ENCODE measurements around the gene ARHGEF10L.

Gene ARHGEF10L

DNA sequence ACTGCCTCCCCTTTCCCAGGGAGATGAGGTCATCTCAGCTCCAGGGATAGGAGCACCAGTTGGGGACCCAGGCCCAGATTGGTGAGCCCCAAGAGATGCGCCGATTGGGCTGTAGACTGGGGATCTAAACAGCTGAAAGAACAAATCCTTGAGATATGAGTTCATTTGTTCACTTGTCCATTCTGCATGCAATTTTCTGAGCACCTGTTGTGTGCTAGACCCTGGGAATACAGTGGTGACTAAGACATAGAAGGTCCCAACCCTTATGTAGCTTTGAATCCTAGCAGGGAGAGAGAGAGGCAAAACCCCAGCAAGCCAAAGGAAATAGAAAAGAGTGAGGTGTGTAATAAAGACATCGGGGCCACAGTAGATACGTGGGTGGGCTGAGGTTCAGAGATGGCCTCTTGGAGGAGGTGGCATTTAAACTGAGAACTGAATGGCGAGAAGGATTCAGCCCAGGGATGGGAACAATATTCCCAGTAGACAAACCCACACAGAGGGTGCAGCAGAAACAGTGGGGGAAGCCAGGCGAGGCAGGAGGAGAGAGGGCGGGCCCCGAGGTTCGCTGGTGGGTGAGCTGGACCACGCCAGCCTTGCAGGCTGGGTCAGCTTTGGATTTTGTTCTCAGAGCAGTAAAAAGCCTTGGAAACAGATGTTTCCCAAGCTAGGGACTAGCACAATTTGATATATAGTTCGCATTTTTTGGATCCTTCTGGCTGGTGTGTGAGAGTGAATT lies 110.0 kb downstream of the ARHGEF10L start:
- in situ Hi-C loops (cut with HindIII; ENCODE audit: low sequenced_read_pairs): no loop called here

DNA sequence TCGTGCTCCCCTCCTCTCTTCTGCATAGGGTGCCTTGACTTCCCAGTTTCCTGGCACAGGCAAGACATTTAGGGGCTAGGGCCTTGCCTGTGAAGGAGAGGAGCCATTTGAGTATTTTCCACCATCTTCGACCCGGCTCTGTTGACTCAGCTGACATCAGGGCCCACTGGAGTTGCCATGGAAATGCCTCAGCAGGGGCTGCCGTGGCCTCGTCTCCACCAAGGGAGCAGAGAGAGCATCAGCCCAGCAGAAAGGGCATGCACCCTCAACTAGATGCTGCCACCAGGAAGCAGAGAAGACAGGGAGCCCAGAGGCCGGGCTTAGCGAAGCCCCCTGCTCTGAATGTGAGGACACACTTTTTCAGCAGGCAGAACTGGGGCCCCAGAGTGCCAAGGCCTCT lies 113.8 kb downstream of the ARHGEF10L start:
- in situ Hi-C loops (cut with HindIII; ENCODE audit: low sequenced_read_pairs): no loop called here

DNA sequence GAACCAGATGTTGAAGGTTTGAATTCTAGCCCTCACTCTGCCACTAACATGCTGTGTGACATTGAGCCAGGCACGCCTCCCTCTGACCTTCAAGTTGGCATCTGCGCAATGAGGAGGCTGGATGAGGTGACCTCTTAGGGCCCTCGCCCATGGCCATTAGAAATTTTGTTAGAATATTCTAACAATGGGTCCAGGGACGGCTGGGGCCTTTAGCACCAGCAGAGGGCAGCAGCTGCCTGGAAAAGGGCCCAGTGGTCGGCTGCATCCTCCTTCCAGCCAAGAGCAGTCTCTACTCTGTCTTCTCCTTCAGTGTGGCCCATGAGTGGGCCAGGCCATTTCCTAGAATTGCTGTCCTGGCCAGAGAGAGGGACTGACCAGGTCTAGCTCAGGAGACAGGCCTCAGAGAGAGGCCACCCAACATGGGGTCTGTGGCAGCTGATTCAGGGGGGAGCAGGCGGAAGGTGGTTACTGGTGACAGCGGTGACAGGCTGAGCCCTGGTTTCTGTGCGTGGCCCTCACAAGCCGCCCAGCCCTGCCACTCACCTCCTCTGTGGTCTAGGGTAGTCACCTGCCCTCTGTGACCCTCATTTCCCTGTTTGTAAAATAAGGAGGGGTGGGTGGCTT lies 114.3 kb downstream of the ARHGEF10L start:
- in situ Hi-C loops (cut with HindIII; ENCODE audit: low sequenced_read_pairs): no loop called here

DNA sequence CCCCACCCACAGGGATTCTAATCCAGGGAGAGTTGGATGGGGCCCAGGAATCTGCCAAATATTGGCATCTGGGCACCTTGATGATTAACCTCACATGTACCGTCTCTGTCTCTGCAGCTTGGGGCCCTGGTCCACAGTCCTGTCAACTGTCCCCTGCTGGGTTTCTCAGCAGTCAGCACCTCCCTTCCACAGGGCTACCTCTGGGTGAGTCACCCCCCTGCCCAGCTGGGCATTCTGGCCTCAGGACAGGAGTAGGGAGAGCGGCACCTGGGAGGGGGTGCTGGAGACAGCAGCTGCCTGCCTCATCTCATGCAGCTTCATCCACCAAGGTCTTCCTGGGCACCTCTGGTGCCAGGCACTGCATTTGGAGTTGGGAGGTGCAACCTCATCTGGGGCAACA lies 115.0 kb downstream of the ARHGEF10L start:
- in situ Hi-C loops (cut with HindIII; ENCODE audit: low sequenced_read_pairs): no loop called here

DNA sequence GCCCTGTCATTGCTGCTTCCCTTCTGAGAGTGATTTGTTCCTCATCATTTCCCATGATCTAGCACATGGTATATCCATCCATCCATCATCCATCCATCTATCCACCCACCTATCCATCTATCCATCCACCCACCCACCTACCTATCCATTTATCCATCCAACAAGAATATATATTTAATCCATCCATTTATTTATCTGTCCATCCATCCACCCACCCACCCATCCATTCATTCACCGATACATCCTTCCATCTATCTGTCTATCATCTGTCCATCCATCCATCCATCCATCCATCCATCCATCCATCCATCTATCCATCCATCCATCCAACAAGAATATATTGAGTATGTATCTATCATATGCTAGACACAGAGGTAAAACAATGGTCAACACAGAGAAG lies 115.7 kb downstream of the ARHGEF10L start:
- in situ Hi-C loops (cut with HindIII; ENCODE audit: low sequenced_read_pairs): no loop called here

DNA sequence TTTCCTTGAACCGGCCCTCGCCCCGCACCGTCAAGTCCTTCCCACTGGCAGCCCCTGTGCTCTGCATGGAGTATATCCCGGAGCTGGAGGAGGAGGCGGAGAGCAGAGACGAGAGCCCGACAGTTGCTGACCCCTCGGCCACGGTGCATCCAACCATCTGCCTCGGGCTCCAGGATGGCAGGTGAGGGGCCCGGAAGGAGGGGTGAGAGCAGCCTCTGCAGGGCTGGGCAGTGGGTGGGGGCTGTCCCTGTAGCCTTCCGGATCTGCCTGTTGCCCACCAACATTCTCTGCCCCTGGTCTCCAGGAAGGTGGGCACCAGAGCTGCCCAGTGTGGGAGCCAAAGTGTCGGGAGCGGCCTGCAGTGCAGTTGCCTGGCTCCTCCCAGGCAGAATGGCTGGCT lies 116.4 kb downstream of the ARHGEF10L start:
- in situ Hi-C loops (cut with HindIII; ENCODE audit: low sequenced_read_pairs): no loop called here

DNA sequence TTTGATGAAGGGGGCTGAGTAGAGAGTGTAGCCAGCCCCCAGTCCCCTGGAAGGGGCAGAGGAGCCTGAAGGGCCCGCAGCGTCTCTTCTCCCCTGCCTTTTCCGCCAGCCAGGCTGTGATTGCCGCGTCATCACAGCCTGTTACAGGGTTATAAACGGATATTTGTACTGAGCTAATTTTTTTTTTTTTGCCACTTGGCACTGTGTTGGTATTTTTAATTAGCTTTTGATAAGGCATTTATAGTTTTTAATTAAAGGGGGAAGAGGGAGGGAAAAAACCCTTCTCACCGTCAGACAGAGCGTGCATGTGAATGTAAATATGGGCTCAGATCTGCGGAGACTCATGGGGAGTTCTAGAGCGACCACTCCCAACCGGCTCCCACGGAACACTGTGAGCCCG lies 117.9 kb downstream of the ARHGEF10L start:
- in situ Hi-C loops (cut with HindIII; ENCODE audit: low sequenced_read_pairs): no loop called here

DNA sequence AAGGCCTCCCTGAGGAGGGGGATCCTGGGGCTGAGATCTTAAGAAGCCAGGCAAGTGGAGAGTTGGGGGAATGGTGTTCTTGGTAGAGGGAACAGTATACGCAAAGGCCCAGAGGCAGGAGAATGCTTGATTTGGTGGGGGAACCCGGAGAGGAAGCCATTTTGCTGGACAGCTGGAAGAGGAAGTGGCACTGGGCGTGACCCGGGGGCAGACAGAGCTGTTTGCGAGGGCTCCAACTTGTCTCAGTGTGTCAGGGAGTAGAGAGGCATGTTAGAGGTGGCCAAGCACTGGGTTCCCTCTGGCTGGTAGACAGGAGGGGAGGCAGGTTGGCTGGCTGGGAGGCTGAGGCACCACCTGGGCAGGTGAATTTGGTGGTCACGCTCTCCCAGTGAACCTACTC lies 119.3 kb downstream of the ARHGEF10L start:
- in situ Hi-C loops (cut with HindIII; ENCODE audit: low sequenced_read_pairs): no loop called here

DNA sequence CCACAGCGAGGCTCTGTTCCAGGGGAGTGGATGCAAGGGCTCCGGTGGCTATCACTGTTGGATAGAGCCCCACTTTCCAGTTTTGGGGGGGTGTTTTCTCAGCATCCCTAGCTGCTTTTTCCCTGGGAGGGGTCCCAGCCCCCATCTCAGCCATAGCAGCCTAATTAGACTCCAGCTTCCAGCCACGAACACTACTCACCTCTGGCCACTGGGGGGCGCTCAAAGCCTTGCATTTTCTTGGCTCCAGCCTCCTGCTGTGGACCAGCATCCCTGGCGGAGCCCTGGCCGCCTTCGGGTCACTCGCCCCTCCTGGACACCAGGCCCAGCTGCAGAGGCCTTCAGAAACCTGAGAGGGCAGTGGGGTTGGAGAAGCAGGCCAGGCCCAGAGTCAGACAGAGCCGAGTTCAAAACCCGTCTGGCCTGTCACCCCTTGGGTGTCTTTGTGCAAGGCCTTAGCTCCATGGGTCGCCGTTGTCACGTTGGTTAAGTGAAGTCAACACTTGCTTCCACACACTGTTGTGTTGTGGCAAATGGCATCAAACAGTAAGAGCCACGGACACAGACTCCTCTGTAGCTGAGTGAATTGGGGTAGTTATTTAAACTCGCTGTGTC lies 122.2 kb downstream of the ARHGEF10L start:
- in situ Hi-C loops (cut with HindIII; ENCODE audit: low sequenced_read_pairs): no loop called here

DNA sequence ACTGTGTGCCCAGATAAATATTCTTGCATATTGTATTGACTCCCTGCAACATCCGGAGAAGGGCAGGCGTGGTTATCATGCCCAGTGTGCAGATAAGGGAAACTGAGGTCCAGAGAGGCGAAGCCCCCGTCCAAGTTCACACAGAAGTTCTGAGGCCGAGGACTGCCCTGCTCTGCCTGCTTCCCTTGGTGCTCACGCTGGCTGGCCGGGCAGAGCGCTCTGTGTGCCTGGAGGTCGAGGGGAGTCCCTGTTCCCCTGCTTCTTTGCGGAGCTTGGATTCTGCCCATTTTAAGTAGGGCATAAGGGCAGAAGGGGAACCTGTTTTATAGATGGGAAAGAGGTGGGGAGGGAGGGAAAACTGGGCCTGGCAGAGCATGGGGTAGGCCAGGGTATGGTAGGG lies 122.8 kb downstream of the ARHGEF10L start:
- in situ Hi-C loops (cut with HindIII; ENCODE audit: low sequenced_read_pairs): no loop called here

DNA sequence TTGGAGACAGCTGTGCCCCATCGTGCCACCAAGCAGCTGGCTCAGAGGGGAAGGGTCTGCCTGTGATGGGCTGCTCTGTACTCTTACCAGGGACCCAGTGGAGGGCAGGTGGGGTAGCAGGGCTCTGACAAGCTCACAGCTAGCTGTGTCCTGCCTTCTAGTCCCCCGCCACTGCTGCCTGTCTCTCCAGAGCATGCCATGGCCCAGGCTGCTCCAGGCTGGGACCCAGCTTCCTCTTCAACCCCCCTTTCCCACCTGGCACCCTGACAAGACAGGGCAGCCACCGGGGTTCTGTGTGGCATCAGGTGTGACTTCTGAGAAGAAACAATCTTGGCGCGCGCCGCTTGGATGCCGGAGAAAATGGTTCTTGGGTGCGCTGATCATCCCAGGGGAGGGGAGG lies 123.3 kb downstream of the ARHGEF10L start:
- in situ Hi-C loops (cut with HindIII; ENCODE audit: low sequenced_read_pairs): no loop called here

DNA sequence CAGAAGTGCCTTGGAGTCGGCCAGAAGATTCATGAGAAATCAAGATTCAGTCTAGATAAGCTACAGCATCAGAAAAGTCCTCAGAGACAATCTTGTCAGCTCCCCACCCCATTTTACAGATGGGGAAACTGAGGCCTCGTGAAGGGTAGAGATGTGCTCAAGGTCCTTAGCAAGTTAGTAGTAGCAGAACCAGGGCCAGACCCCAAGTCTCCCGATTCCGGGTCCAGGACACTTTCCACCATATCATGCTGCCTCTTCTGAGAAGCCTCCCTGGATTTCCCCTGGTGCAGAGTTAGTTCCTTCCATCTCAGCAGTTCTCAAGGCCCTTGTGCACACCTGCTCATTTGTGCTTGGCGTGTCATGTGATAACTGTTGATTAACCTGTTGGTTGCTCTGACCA lies 124.1 kb downstream of the ARHGEF10L start:
- in situ Hi-C loops (cut with HindIII; ENCODE audit: low sequenced_read_pairs): no loop called here

DNA sequence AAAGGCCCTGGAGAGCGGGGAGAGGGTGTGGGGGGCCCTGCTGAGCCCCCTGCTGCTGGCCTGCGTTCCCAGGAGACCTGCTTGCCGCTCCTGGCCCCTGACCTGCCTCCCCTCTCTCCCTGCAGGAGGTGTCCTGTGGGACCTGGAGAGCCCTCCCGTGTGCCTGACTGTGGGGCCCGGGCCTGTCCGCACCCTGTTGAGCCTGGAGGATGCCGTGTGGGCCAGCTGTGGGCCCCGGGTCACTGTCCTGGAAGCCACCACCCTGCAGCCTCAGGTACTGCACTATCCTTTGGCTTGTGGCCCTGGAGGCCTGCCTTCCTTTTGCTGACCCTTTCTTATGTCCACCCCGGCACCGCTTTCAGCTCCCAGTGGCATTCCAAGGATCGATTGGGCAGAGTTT lies 124.8 kb downstream of the ARHGEF10L start:
- in situ Hi-C loops (cut with HindIII; ENCODE audit: low sequenced_read_pairs): no loop called here

DNA sequence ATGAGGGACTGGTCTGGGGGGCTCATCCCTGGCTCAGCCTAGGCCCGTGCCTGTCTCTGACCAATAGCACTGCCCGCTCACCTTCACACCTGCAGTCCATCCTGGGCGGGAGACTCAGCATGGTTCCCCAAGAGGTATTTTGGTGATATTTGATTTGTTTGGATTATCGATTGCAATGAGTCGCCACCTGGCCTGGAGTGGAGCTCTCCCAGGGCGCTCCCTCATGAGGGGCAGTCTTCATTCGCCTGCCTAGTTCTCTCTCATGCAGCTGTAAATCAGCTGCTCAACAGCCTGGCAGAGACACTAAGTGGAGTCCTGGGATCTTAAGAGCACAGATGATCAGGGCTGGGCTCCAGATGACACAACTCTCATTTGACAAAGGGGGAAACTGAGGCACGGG lies 125.6 kb downstream of the ARHGEF10L start:
- in situ Hi-C loops (cut with HindIII; ENCODE audit: low sequenced_read_pairs): no loop called here

DNA sequence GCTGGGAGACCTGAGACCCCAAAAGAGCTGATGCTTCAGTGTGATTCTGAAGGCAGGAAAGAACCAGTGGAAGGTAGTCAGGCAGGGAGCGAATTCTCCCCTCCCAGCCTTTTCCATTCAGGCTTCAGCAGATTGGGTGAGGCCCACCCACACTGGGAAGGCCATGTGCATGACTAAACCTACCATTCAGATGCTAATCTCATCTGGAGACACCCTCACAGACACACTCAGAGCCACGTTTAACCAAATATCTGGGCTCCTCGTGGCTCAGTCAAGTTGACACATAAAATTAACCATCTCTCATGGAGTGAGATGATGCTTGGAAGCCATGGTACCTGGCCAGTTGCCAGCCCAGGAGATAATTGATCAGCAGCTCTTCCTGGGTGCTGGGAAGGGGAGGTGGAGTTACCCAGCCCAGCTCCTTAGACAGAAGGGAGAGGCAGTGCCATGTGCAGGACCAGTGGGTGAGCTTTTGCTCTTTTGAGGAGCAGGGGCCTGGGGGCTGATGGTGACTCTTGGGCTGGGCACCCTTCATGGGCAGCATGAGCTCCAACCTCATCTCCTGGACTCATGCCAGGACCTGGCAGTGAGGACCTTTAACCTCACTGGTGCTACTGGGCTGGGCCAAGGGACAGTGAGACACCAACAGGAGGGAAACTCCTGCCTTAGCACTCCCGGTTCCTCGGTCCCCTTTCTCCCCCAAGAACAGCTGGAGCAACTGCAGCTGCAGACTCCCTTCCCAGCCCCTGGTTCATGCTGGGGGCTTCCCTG lies 126.6 kb downstream of the ARHGEF10L start:
- in situ Hi-C loops (cut with HindIII; ENCODE audit: low sequenced_read_pairs): no loop called here

DNA sequence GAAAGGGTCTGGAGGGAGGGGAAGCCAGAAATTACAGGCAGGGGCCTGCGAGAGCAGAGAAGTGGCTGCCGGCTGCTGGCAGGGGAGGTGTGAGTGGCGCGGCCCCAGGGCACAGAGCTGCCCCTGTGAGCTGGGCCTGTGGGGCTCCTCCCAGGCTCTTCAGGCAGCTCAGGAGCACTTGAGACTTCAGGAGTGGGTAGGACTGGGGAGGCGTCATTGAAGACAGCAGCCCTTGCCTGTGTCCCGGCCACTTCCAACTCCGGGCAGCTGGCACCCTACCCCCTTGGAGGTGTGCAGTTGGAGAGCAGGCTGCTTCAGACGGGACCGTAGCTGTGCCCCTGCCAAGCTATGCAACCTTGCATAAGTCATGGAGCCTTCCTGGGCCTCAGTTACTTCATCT lies 128.1 kb downstream of the ARHGEF10L start:
- in situ Hi-C loops (cut with HindIII; ENCODE audit: low sequenced_read_pairs): no loop called here

DNA sequence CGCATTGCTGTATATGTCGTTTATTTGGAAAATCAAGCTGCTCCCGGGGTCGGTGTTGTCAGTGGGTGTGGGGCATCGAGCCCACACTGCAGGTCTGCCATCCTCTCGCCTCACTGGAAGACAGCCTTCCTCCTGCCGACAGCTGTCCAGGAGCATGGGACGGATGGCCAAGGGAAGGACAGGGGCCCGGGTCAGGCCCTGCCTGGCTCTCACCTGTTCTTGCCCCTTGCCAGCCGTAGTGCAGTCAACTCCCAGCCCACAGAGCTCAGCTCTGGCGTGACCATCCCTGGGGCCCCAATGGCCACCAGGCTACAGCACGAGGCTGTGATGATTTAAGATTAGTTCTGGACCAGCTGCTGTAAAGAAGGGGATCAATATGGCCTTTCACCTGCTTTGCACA lies 128.7 kb downstream of the ARHGEF10L start:
- in situ Hi-C loops (cut with HindIII; ENCODE audit: low sequenced_read_pairs): no loop called here

DNA sequence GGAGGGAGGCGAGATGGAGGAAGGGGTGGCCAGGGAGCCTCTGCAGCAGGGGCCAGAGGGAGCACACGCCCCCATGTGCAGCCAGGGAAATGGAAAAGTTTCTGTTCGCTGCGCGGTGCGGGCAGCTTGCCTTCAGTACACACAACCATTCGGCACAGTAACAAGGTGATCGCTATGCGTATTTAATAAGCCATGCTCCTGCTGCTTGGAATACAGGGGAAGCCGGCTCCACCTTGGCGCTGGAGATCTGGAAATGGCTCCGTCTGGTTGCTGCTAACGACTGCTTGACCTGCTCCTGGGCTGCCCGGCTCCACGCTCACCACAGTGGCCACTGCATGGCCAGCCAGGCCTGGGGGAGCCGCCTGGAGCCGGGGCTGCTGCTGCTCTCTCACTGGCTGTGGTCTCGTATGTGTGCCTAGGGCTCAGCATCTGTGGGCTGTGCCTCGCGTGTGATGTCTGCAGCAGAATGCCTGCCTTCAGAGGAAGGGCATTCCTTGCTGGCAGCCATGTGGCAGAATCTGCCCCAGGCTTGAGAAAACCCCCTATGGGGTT lies 129.2 kb downstream of the ARHGEF10L start:
- in situ Hi-C loops (cut with HindIII; ENCODE audit: low sequenced_read_pairs): no loop called here

DNA sequence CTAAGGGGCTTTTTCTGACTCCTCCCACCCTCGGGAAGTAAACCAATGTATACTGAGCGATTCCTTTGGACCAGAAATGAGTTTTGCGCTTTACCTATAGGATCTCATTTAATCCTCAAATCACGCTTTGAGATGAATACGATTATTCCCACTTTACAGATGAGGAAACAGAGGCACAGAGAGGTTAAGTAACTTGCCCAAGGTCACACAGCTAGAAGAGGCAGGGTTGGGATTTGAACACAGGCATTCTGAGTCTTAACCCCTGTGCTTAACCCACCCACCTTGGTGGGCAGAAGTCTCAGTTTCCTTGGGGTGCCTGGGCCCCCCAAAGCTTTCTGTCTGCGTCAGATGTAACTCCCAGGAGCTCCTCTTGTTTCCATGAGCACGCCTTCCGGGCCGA lies 129.8 kb downstream of the ARHGEF10L start:
- in situ Hi-C loops (cut with HindIII; ENCODE audit: low sequenced_read_pairs): no loop called here

DNA sequence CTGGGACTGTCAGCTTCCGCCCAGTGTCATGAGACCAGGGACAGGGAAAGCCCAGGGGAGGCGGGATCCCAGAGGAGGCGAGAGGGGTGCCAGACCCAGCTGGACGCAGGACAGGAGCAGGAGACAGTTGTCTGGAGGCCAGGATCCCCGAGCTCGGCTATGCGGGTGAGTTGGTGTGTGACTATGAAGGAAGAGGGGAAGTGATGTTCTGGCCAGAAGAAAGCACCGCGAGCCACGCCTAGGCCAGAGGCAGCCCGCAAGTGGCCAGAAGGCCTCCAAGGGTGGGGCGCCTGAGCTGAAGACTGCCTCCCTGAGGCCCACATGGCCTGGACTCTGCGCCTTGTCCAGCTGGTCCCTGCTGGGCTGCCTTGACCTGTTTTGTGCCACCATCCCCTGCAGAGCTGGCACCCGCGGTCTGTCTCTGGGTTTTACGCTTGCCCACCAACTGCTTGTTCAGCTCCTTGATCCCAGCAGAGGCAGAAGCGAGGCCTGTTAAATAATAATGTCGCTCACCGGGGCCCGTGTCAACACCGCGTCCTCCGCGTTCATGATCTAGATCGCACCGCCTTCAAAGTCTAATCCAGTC lies 130.5 kb downstream of the ARHGEF10L start:
- in situ Hi-C loops (cut with HindIII; ENCODE audit: low sequenced_read_pairs): no loop called here
